Aorta (tissue), 5 donors: ENCODE data around the gene SCN2A. TPM values are rescaled to one million over a fixed set of nuclear protein-coding genes. Genes with fewer than 3 reads are reported as not detected.

Experiments used
- ATAC-seq: fragments of 200-7000 bp; cut with Tn5 transposase; one replicate; pipeline ENCODE4 v1.9.1; 2022; ENCODE audit warnings: moderate library complexity; ENCODE audit not compliant: low FRiP score
- DNase-seq, 2 donors: peaks; one replicate each; pipeline ENCODE4 v3.0.0-alpha.2; 2020
- H3K27ac ChIP-seq, 2 donors: one replicate each; pipeline ENCODE4 v1.5.1; 2013; ENCODE audit warnings: low read length in 2 of 2, mild to moderate bottlenecking in 2 of 2, moderate library complexity in 2 of 2, control low read depth in 1 of 2, inconsistent platforms in 1 of 2, low read depth in 1 of 2
- H3K27me3 ChIP-seq, 2 donors: one replicate each; pipeline ENCODE4 v1.6.1; 2013; ENCODE audit warnings: control low read depth in 1 of 2, low read length in 1 of 2, mild to moderate bottlenecking in 1 of 2, moderate library complexity in 1 of 2; ENCODE audit not compliant: insufficient read depth in 2 of 2, control insufficient read depth in 1 of 2
- H3K36me3 ChIP-seq, 2 donors: one replicate each; pipeline ENCODE4 v1.6.1; 2013; ENCODE audit warnings: control low read depth in 1 of 2, low read length in 1 of 2, mild to moderate bottlenecking in 1 of 2; ENCODE audit not compliant: insufficient read depth in 2 of 2, control insufficient read depth in 1 of 2
- H3K4me1 ChIP-seq, 2 donors: one replicate each; pipeline ENCODE4 v1.6.1; 2013; ENCODE audit warnings: low read length in 2 of 2, control low read depth in 1 of 2, mild to moderate bottlenecking in 1 of 2, moderate library complexity in 1 of 2; ENCODE audit not compliant: insufficient read depth in 2 of 2, control insufficient read depth in 1 of 2
- H3K4me3 ChIP-seq, 2 donors: one replicate each; pipeline ENCODE4 v1.5.1; 2013; ENCODE audit warnings: low read length in 2 of 2, control low read depth in 1 of 2, mild to moderate bottlenecking in 1 of 2
- H3K9me3 ChIP-seq: one replicate; pipeline ENCODE4 v1.6.1; 2013; ENCODE audit warnings: mild to moderate bottlenecking, low read length; ENCODE audit not compliant: control insufficient read depth
- WGBS, 2 donors: extraction: QIAGEN DNeasy Blood & Tissue Kit; methylation state at CpG; one replicate each; pipeline ENCODE4 v1.1.7; 2013; 5-methylcytosine and 5-hydroxymethylcytosine counted together
- intact Hi-C, 2 donors: fragments of 100-400 bp; cut with DNase I; formaldehyde crosslinking; loops; one replicate each; pipeline versions ENCODE4 v1.14.2 to v1.15.0; 2022
- polyA plus RNA-seq, 2 donors: library from polyadenylated mRNA; stranded (reverse); fragments of 200-250 nt; gene quantifications; one replicate each; pipeline ENCODE4 v1.2.3, GENCODE V29; 2013
- total RNA-seq, 2 donors: library from RNA; stranded (reverse); fragmentation: NEBNext Ultra II Directional; extraction: Animal tissue kit (Norgen Biotek cat#: 25700); gene quantifications; one replicate each; pipeline ENCODE4 v1.2.1, GENCODE V29; 2021
- donor health status: healthy with polysubstance abuse.
- donor health status: Bipolar disorder and iron deficiency.
- donor health status: DM: no; HTN: no; CAD: no.
- donor health status: DM: no; HTN: no; CAD: no.
- donor health status: DM: yes; HTN: yes; CAD: no.

SCN2A gene
- total and polyA plus RNA-seq, 4 donors: 0.15 to 0.81 (median 0.63) TPM; not detected in 1

GRCh38 chr2:165406173-165406572, 167.0 kb downstream of the SCN2A start:
- intact Hi-C loops: no loop called here
- H3K9me3 ChIP-seq: no peaks in the 10 kb centered on the region
- H3K27me3 ChIP-seq: no peaks in the 10 kb centered on the region
- H3K4me1 ChIP-seq: peaks cover 0 to 2% of the 10 kb centered on the region in 2 donors
- H3K27ac ChIP-seq: no peak overlapping the region
- H3K4me3 ChIP-seq: no peak overlapping the region
- no peaks in the 10 kb centered on the region for H3K36me3 ChIP-seq
- no peak for DNase-seq
- no peak for ATAC-seq
- whole genome bisulfite sequencing, 2 donors: 90 to 92% methylated on average over 3 of the region's 3 CpGs

GRCh38 chr2:165407466-165407865, 168.3 kb downstream of the SCN2A start:
- H3K27me3 ChIP-seq: no peaks in the 10 kb centered on the region
- no peak for ATAC-seq
- H3K4me3 ChIP-seq: no peak overlapping the region
- intact Hi-C loops: no loop called here
- H3K27ac ChIP-seq: no peak overlapping the region
- no peaks in the 10 kb centered on the region for H3K36me3 ChIP-seq
- DNase-seq: no peak
- H3K9me3 ChIP-seq: no peaks in the 10 kb centered on the region
- peaks cover 0 to 2% of the 10 kb centered on the region in 2 donors for H3K4me1 ChIP-seq

GRCh38 chr2:165408186-165408585, 169.0 kb downstream of the SCN2A start:
- no peaks in the 10 kb centered on the region for H3K9me3 ChIP-seq
- peaks cover 0 to 2% of the 10 kb centered on the region in 2 donors for H3K4me1 ChIP-seq
- 49 to 50% methylated on average over 3 of the region's 3 CpGs for WGBS, 2 donors
- no peaks in the 10 kb centered on the region for H3K36me3 ChIP-seq
- no peak for DNase-seq
- H3K27ac ChIP-seq: no peak overlapping the region
- H3K27me3 ChIP-seq: no peaks in the 10 kb centered on the region
- H3K4me3 ChIP-seq: no peak overlapping the region
- intact Hi-C loops: no loop called here
- ATAC-seq: no peak

- no peak overlapping the region for H3K27ac ChIP-seq
- intact Hi-C loops: no loop called here
- no peaks in the 10 kb centered on the region for H3K27me3 ChIP-seq
- no peaks in the 10 kb centered on the region for H3K36me3 ChIP-seq
- DNase-seq: no peak
- ATAC-seq: no peak
- H3K4me1 ChIP-seq: peaks cover 0 to 2% of the 10 kb centered on the region in 2 donors
- no peaks in the 10 kb centered on the region for H3K9me3 ChIP-seq
- H3K4me3 ChIP-seq: no peak overlapping the region
These were observed 171.1 kb downstream of the SCN2A start for GRCh38 chr2:165410276-165410675.

GRCh38 chr2:165414187-165414586, 175.0 kb downstream of the SCN2A start:
- intact Hi-C loops: no loop called here
- no peak for DNase-seq
- H3K36me3 ChIP-seq: no peaks in the 10 kb centered on the region
- H3K9me3 ChIP-seq: no peaks in the 10 kb centered on the region
- H3K27me3 ChIP-seq: no peaks in the 10 kb centered on the region
- H3K4me3 ChIP-seq: no peak overlapping the region
- no peak for ATAC-seq
- no peak overlapping the region for H3K27ac ChIP-seq
- no peaks in the 10 kb centered on the region for H3K4me1 ChIP-seq

GRCh38 chr2:165417009-165417408, 177.8 kb downstream of the SCN2A start:
- 97 to 100% methylated on average over 1 of the region's 1 CpG for WGBS, 2 donors
- ATAC-seq (no peak), DNase-seq (no peak)
- H3K4me3 ChIP-seq: no peak overlapping the region
- no peaks in the 10 kb centered on the region for H3K9me3 ChIP-seq
- no peaks in the 10 kb centered on the region for H3K36me3 ChIP-seq
- no peaks in the 10 kb centered on the region for H3K27me3 ChIP-seq
- no peak overlapping the region for H3K27ac ChIP-seq
- H3K4me1 ChIP-seq: no peaks in the 10 kb centered on the region
- intact Hi-C loops: no loop called here

GRCh38 chr2:165420231-165420630, 181.0 kb downstream of the SCN2A start:
- DNase-seq (no peak), ATAC-seq (no peak)
- no peak overlapping the region for H3K4me3 ChIP-seq
- H3K4me1 ChIP-seq: no peaks in the 10 kb centered on the region
- H3K27me3 ChIP-seq: no peaks in the 10 kb centered on the region
- H3K36me3 ChIP-seq: no peaks in the 10 kb centered on the region
- H3K9me3 ChIP-seq: peaks cover 4% of the 10 kb centered on the region
- intact Hi-C loops: no loop called here
- no peak overlapping the region for H3K27ac ChIP-seq

GRCh38 chr2:165423081-165423480, 183.9 kb downstream of the SCN2A start:
- no peak for DNase-seq
- Histone ChIP-seq H3K4me1 (no peaks in the 10 kb centered on the region), H3K4me3 (no peak overlapping the region), H3K36me3 (no peaks in the 10 kb centered on the region), H3K9me3 (peaks cover 4% of the 10 kb centered on the region), H3K27me3 (no peaks in the 10 kb centered on the region), H3K27ac (no peak overlapping the region)
- 85 to 86% methylated on average over 3 of the region's 3 CpGs for WGBS, 2 donors
- intact Hi-C loops: no loop called here
- ATAC-seq: no peak

- Histone ChIP-seq H3K36me3 (no peaks in the 10 kb centered on the region), H3K9me3 (peaks cover 4% of the 10 kb centered on the region), H3K4me1 (no peaks in the 10 kb centered on the region), H3K27me3 (no peaks in the 10 kb centered on the region), H3K27ac (no peak overlapping the region), H3K4me3 (no peak overlapping the region)
- intact Hi-C loops: no loop called here
- DNase-seq: no peak
- no peak for ATAC-seq
- WGBS, 2 donors: 61 to 69% methylated on average over 2 of the region's 2 CpGs
These were observed 186.3 kb downstream of the SCN2A start for GRCh38 chr2:165425556-165425955.
